HepG2 (cell line): ENCODE measurements around the gene ZNF814. TPM values are rescaled to one million over a fixed set of nuclear protein-coding genes. Genes with fewer than 3 reads are reported as not detected.

Experiments
- BCLAF1 ChIP-seq: fragments of 450-650 bp; IDR thresholded peaks from 2 replicates; pipeline ENCODE4 v1.6.1; 2017; ENCODE audit warnings: mild to moderate bottlenecking
- CCDC6 ChIP-seq: sonication (generic); formaldehyde crosslinking; IDR thresholded peaks from 2 replicates; pipeline ENCODE4 v1.8.1; 2022; ENCODE audit warnings: mild to moderate bottlenecking, missing genetic modification reagents, moderate library complexity
- DDIT3 ChIP-seq: sonication (generic); formaldehyde crosslinking; IDR thresholded peaks from 2 replicates; pipeline ENCODE4 v1.4.0; 2020; ENCODE audit warnings: mild to moderate bottlenecking, missing genetic modification reagents
- FOXA1 ChIP-seq, 2 experiments: fragments of 450-650 bp in 1 of 2; sonication (generic) in 1 of 2; formaldehyde crosslinking in 1 of 2; IDR thresholded peaks; 2 replicates each; pipeline versions ENCODE4 v1.4.0 to v1.6.1; 2016 to 2020; ENCODE audit warnings: missing genetic modification reagents in 1 of 2
- FOXK1 ChIP-seq: sonication (generic); formaldehyde crosslinking; IDR thresholded peaks from 2 replicates; pipeline ENCODE4 v1.4.0; 2020; ENCODE audit warnings: low read depth, missing genetic modification reagents, borderline replicate concordance
- KDM5A ChIP-seq: fragments of 200-600 bp; sonication (generic); IDR thresholded peaks from 2 replicates; pipeline ENCODE4 v1.7.0; 2018; ENCODE audit warnings: antibody characterized with exemption, mild to moderate bottlenecking, low read length, borderline replicate concordance
- KMT2A ChIP-seq: sonication (generic); formaldehyde crosslinking; IDR thresholded peaks from 2 replicates; pipeline ENCODE4 v1.4.0; 2020; ENCODE audit warnings: missing genetic modification reagents
- NFYC ChIP-seq: IDR thresholded peaks from 2 replicates; pipeline ENCODE4 v1.6.1; 2016; ENCODE audit warnings: missing genetic modification reagents, missing compliant biosample characterization
- NONO ChIP-seq, 2 experiments: fragments of 450-650 bp in 1 of 2; sonication (generic) in 1 of 2; formaldehyde crosslinking in 1 of 2; IDR thresholded peaks in 1 of 2; conservative IDR thresholded peaks in 1 of 2; 2 replicates each; pipeline versions ENCODE4 v1.6.1 to v1.8.0; 2017 to 2022; ENCODE audit warnings: mild to moderate bottlenecking in 1 of 2, missing genetic modification reagents in 1 of 2, moderate library complexity in 1 of 2
- NR3C1 ChIP-seq: sonication (generic); formaldehyde crosslinking; IDR thresholded peaks from 2 replicates; pipeline ENCODE4 v1.4.0; 2020; ENCODE audit warnings: missing genetic modification reagents
- SRSF4 ChIP-seq: fragments of 200-400 bp; formaldehyde crosslinking; IDR thresholded peaks from one replicate; pipeline ENCODE4 v1.6.1; 2018; ENCODE audit warnings: mild to moderate bottlenecking, low read depth, low read length, moderate library complexity; ENCODE audit not compliant: poor library complexity, severe bottlenecking
- TSC22D2 ChIP-seq: sonication (generic); formaldehyde crosslinking; IDR thresholded peaks from 2 replicates; pipeline ENCODE4 v1.5.1; 2020; ENCODE audit warnings: missing genetic modification reagents, mild to moderate bottlenecking, borderline replicate concordance
- ZNF124 ChIP-seq: sonication (generic); formaldehyde crosslinking; IDR thresholded peaks from 2 replicates; pipeline ENCODE4 v1.4.0; 2020; ENCODE audit warnings: missing genetic modification reagents
- ZNF18 ChIP-seq: sonication (generic); formaldehyde crosslinking; IDR thresholded peaks from 2 replicates; pipeline ENCODE4 v1.8.0; 2022; ENCODE audit warnings: mild to moderate bottlenecking, missing genetic modification reagents; ENCODE audit not compliant: insufficient replicate concordance
- ZNF275 ChIP-seq: sonication (generic); formaldehyde crosslinking; IDR thresholded peaks from 2 replicates; pipeline ENCODE4 v1.8.0; 2022; ENCODE audit warnings: missing genetic modification reagents, mild to moderate bottlenecking, inconsistent platforms, borderline replicate concordance
- ZNF383 ChIP-seq: sonication (generic); formaldehyde crosslinking; IDR thresholded peaks from 2 replicates; pipeline ENCODE4 v1.4.0; 2020; ENCODE audit warnings: missing genetic modification reagents, mild to moderate bottlenecking, borderline replicate concordance
- ZNF496 ChIP-seq: sonication (generic); formaldehyde crosslinking; IDR thresholded peaks from 2 replicates; pipeline ENCODE4 v1.8.1; 2023; ENCODE audit warnings: mild to moderate bottlenecking, moderate library complexity, missing genetic modification reagents; ENCODE audit not compliant: insufficient replicate concordance
- ZSCAN31 ChIP-seq: sonication (generic); formaldehyde crosslinking; IDR thresholded peaks from 2 replicates; pipeline ENCODE4 v1.5.0; 2020; ENCODE audit warnings: low read depth, mild to moderate bottlenecking, missing genetic modification reagents
- ZZZ3 ChIP-seq: sonication (generic); formaldehyde crosslinking; IDR thresholded peaks from 2 replicates; pipeline ENCODE4 v1.4.0; 2020; ENCODE audit warnings: missing genetic modification reagents, mild to moderate bottlenecking, borderline replicate concordance
- polyA plus RNA-seq, 8 experiments: library from polyadenylated mRNA; depleted of rRNA in 3 of 8; stranded (reverse) in 7 of 8; unstranded in 1 of 8; fragments of >200 nt; fragmentation: Illumina TruSeq in 4 of 8; extraction: Trizol in 4 of 8; gene quantifications; 2 replicates each; pipeline versions ENCODE4 v1.2.1 to v1.2.3, GENCODE V29; 2011 to 2016; ENCODE audit warnings: low read depth in 4 of 8, missing spikeins in 1 of 8, mixed read lengths in 1 of 8; ENCODE audit not compliant: insufficient read depth in 1 of 8
- total RNA-seq, 5 experiments: library from RNA; depleted of rRNA; stranded (reverse); fragments of >200 nt; fragmentation: Illumina TruSeq; extraction: Trizol; gene quantifications; 2 replicates each; pipeline ENCODE4 v1.2.3, GENCODE V29; 2016; ENCODE audit warnings: low read depth in 1 of 5
- TF ChIP-seq, protein P1 (sequence below): sonication (generic); formaldehyde crosslinking; IDR thresholded peaks from 2 replicates; pipeline ENCODE4 v1.4.0; 2020; ENCODE audit warnings: mild to moderate bottlenecking, missing genetic modification reagents

ZNF814 gene
- total and polyA plus RNA-seq, 2 of the 13 experiments (the other 11 are each of a cell fraction or from before 2014, with no cell fraction given), result 2.5 to 3.4 TPM

- no peak for TF ChIP-seq BCLAF1
- TF ChIP-seq TSC22D2 (CRISPR knock-in tag), result peak; percentile 40; the same call in 1 of the 2 replicates
- TF ChIP-seq FOXK1, result peak; percentile 62; the same call in 1 of the 2 replicates
- TF ChIP-seq ZZZ3 (CRISPR knock-in tag), result no peak
- no peak for TF ChIP-seq FOXA1 (IDR thresholded peaks at IDR 0.05)
- TF ChIP-seq FOXA1 (CRISPR knock-in tag; IDR thresholded peaks at IDR 0.05), result peak; percentile 59; the same call in 1 of the 2 replicates
- TF ChIP-seq ZSCAN31 (CRISPR knock-in tag), result peak; percentile 13; the same call in 1 of the 2 replicates
- TF ChIP-seq ZNF383 (CRISPR knock-in tag), result no peak
- TF ChIP-seq, protein P1, sequence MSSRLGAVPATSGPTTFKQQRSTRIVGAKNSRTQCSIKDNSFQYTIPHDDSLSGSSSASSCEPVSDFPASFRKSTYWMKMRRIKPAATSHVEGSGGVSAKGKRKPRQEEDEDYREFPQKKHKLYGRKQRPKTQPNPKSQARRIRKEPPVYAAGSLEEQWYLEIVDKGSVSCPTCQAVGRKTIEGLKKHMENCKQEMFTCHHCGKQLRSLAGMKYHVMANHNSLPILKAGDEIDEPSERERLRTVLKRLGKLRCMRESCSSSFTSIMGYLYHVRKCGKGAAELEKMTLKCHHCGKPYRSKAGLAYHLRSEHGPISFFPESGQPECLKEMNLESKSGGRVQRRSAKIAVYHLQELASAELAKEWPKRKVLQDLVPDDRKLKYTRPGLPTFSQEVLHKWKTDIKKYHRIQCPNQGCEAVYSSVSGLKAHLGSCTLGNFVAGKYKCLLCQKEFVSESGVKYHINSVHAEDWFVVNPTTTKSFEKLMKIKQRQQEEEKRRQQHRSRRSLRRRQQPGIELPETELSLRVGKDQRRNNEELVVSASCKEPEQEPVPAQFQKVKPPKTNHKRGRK (CRISPR knock-in tag), result no peak
- TF ChIP-seq CCDC6 (CRISPR knock-in tag), result no peak
- peak; percentile 94 for TF ChIP-seq NFYC (CRISPR knock-in tag)
- TF ChIP-seq DDIT3, result no peak
- no peak for TF ChIP-seq SRSF4
- no peak for TF ChIP-seq ZNF496 (CRISPR knock-in tag)
- TF ChIP-seq KDM5A, result peak; percentile 61
- TF ChIP-seq KMT2A, result peak; percentile 88
- peak; percentile 70; the same call in 1 of the 2 replicates for TF ChIP-seq ZNF124 (CRISPR knock-in tag)
- TF ChIP-seq ZNF275 (CRISPR knock-in tag), result peak; percentile 70
- no peak for TF ChIP-seq NONO (IDR thresholded peaks at IDR 0.05)
- no peak; the same call in 1 of the 2 replicates for TF ChIP-seq NONO (CRISPR knock-in tag; conservative IDR thresholded peaks at IDR 0.05)
- no peak for TF ChIP-seq NR3C1 (CRISPR knock-in tag)
- peak; percentile 16 for TF ChIP-seq ZNF18 (CRISPR knock-in tag)
Measured at GRCh38 chr19:57819475-57820148, 69.2 kb downstream of the ZNF814 start (continued).
